SIG-M5 treated with dmso at 0.1 percent for 504 hours (cell line): ENCODE results near the gene SMTN.
A peak's percentile ranks its signal among the peaks of the same experiment; 100 is the strongest.
"Not testable (repeated sequence)": the region's sequence is repeated elsewhere in the genome, so short reads cannot be mapped to it uniquely, and the experiment has no call there.

Experiments used
- DNase-seq: peaks from one replicate; lab custom pipeline; 2025; ENCODE audit not compliant: unreplicated experiment; lab: John Stamatoyannopoulos, UW

SMTN gene

GRCh38 chr22:31069691-31070314 is 11.3 kb upstream of the SMTN start:
- DNase-seq = not testable (repeated sequence)

DNA sequence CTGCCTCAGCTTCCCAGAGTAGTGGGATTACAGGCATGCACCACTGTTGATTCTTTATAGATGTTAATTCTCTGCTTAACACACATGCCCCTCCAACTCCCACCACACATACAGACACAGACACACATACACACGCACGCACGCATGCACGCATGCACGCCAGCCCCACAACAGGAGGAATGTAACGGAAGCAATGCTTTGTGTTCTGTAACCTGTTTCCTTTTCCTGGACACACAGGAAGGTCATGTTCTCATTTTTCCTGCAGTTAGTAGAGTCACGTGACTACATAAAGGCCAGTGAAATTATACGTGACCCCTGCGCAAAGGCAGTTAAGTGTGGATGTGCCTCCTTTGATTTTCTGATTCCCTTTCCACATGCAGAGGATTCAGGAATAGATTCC is 8.0 kb upstream of the SMTN start:
- not testable (repeated sequence) for DNase-seq

GRCh38 chr22:31073545-31074145 is 7.5 kb upstream of the SMTN start:
- not testable (repeated sequence) for DNase-seq

GRCh38 chr22:31075961-31076360 is 5.2 kb upstream of the SMTN start:
- DNase-seq = no peak

GRCh38 chr22:31077681-31078080 is 3.4 kb upstream of the SMTN start:
- DNase-seq = no peak

DNA sequence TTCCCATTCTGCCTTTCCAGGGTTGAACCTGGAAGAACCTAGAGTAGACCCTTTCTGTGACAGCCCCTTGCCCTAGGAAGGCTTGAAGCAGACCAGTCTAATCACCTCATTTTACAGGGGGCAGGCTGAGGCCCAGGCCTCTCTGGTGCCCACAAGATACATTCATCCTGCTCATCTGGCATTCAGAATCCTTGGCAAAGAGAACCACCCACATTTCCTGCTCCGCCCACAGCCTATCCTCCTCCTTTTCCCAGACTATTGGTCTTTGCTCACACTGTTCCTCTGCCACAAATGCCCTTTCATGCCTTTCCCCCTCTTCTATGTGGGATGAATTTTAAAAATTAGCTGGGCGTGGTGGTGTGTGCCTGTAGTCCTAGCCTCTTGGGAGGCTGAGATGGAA is 2.7 kb upstream of the SMTN start:
- not testable (repeated sequence) for DNase-seq

GRCh38 chr22:31079095-31079642 is 1.9 kb upstream of the SMTN start:
- no peak for DNase-seq

DNA sequence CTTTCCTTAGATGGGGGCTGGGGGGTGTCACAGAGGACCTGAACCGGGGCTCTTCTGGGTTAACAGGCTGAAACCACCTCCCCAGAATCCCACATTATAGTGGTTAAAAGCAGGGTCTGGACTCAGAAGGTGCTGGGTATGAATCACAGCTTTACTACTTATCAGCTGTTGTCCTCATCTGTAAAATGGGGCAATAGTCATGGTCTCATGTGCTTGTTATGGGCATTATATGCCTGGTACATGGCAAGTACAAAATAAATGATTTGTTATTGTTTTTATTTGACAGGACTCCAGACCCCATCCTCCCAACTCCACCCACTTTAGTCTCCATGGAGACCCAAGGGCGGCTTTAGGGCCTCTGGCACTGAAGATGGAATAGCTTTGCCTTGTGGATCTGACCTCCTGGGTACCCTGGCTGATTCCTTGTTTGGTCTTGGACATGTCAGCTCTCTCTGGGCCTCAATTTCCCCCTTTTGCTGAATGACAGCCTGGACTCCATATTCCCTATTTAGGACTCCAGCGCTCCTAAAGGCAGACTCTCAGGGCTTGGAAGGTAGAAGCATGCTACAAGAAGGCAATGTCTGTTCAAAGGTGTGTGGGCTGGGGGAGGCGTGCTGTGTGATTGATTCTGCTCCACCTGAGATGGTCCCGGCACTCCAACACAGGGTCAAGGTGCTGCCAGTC is 812 bp upstream of the SMTN start:
- DNase-seq = no peak

- no peak for DNase-seq
Measured at GRCh38 chr22:31081963-31082605, 966 bp downstream of the SMTN start.

DNA sequence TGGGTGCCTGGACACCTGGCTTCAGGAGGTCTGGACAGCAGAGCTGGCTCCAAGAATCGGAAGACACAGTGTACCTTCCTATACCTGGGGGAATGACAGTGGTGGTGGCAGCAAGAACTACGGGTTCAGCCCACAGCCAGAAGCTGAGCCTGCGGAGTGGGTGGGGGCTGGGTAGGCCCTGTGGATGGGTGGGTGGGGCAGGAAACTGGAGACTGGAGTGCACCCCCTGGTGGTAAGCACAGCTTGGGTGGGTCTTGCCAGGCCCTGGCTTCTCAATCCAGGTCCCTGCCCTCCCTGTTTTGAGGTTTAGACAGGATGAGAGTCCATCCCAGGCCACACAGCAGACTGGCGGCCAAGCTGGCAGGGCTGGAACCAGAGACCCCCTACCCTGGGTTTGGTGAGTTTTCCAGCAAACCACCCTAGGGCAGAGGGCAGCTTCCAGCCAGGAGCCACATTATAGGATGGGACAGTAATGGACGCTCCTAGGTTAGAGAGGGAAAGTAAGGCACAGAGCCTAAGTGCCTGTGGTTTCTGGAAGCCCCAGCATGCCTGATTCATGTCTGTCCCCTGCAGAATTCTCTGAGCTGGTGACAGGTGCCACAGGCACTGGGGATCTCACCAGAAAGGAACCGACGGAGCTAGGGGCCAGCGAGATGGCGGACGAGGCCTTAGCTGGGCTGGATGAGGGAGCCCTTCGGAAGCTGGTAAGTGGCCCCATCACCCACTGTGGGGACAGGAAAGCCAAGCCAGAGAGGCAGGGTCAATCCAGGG is 1.7 kb downstream of the SMTN start:
- DNase-seq = peak; percentile 45

GRCh38 chr22:31083377-31083768 is 2.3 kb downstream of the SMTN start:
- DNase-seq = no peak

GRCh38 chr22:31083923-31084810 is 3.0 kb downstream of the SMTN start:
- DNase-seq = peak; percentile 11

GRCh38 chr22:31084811-31085492 is 3.8 kb downstream of the SMTN start:
- DNase-seq = peak; percentile 70

DNA sequence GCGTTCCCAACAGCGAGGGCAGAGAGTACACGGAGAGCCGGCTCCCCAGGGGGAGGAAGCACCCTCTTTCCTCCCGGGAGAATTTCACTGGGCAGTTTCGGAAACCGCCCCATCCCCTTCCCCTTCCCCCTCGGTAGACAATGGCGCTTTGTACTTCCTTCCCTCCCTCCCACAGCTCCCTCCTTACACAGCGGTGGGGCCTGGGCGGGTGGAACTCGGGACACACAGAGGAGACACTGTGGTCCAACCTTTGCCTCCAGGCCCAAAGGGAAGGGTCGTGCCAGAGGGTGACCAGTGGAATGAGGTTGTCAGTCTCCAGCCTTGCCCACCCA is 4.3 kb downstream of the SMTN start:
- DNase-seq = no peak

- no peak for DNase-seq
Measured at GRCh38 chr22:31085928-31086327, 4.8 kb downstream of the SMTN start.

DNA sequence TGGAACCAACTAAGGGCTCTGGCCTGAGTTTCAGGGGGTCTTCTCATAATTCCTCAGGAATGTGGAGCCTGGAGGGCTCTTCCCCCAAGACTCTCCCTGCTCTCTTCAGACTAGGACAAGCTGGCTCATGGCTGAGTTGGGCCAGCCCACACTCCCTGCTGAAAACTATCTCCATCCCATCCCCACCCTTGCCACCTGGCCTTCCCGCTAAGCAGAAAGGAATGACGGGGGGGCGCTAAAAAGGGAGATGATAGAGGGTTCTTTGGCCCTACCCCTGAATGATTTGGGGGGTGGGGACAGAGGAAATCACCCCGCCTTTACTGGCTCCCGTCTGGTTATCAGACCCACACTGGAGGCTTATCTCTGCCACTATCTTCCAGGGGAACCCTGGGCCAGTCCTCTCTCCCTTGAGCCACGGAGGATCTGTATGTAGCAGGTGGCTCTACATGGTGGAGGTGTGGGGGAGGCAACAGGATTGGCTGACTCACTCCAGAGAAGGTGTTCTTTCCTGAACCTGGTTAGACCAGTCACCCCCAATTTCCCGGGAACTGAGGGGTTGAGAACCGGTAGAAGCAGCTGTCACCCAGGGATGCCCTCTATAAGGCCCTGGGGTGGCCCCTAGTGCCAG is 5.7 kb downstream of the SMTN start:
- DNase-seq = no peak

DNA sequence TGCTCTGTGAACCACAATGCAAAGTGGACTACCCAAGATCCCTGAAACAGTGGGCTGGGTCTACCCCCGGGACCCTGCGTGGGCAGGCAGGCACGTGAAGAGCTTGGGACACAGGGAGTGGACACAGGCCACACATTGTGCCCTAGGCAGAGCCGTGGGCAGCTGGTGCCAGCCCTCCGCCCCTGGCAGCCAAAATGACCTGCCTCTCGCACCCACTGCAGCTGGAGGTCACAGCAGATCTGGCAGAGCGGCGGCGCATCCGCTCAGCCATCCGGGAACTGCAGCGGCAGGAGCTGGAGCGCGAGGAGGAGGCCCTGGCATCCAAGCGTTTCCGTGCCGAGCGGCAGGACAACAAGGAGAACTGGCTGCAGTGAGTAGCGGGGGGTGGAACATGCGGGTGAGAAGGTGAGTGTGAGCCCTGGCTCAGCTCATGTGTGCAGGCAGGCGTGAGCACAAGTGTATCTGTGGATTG is 6.7 kb downstream of the SMTN start:
- no peak for DNase-seq

DNA sequence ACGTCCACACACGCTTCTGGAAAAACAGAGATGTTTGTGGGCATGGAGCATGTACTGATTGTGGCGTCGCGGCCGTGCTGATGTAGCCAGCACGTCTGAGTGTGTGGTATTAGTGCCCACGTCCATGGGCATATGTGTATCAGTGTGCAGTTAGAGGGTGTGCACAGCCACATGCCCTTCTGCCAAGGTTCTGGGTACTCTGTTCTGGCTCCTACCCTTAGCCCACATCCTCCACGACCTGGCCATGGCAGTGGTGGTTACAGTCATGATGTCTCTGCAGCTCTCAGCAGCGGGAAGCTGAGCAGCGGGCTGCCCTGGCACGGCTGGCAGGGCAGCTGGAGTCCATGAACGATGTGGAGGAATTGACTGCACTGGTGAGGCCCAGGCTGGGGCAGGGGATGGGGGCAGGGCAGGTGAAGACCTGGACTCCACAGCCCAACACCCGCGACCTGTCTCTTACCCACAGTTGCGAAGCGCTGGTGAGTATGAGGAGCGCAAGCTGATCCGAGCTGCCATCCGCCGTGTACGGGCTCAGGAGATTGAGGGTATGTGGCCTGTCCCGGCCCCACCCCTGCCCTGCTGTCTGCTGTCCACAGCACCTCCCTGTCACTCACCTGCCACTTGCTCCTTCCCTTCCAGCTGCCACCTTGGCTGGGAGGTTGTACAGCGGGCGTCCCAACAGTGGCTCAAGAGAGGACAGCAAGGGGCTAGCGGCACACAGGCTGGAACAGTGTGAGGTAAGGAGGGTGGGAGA is 7.3 kb downstream of the SMTN start:
- no peak for DNase-seq
